Activated CD4-positive, alpha-beta T cell treated with anti-CD3 and anti-CD28 coated beads, Interleukin-2, amount 50 U/mL, for 48 hours (primary cell): ENCODE data around the gene OR14I1.
A peak's percentile ranks its signal among the peaks of the same experiment; 100 is the strongest.
"Not testable (repeated sequence)": the region's sequence is repeated elsewhere in the genome, so short reads cannot be mapped to it uniquely, and the experiment has no call there.

Experiments used
- DNase-seq, 2 experiments: peaks; one replicate each; pipeline ENCODE4 v3.0.0-alpha.2; 2020

The OR14I1 gene

GRCh38 chr1:248686815-248687214 lies 15.8 kb downstream of the OR14I1 start:
- DNase-seq, result peak in 1 of 2 experiments; percentile 16

GRCh38 chr1:248681651-248682050 lies 20.9 kb downstream of the OR14I1 start:
- DNase-seq, result no peak

GRCh38 chr1:248670003-248670402 lies 32.6 kb downstream of the OR14I1 start:
- no peak for DNase-seq

- DNase-seq, result not testable (repeated sequence)
Observed at GRCh38 chr1:248663453-248664328, 38.9 kb downstream of the OR14I1 start.

GRCh38 chr1:248656797-248657196 lies 45.8 kb downstream of the OR14I1 start:
- not testable (repeated sequence) for DNase-seq

GRCh38 chr1:248655354-248655753 lies 47.2 kb downstream of the OR14I1 start, which contains the start of gene OR2T27:
Gene OR2T27, minus strand, starts transcription at chr1:248655528. Its CDS starts 4,644 bp downstream, at chr1:248650884.
- not testable (repeated sequence) for DNase-seq
